ENCODE results near the gene ARL5A. TPM values are rescaled to one million over a fixed set of nuclear protein-coding genes. Genes with fewer than 3 reads are reported as not detected.

ARL5A gene
- total RNA-seq, 4 donors from 2014 or later = 77.7 to 161 (median 128) TPM

- WGBS, 2 donors = 69 to 74% methylated on average over 5 of the region's 5 CpGs
- H3K4me3 ChIP-seq (ENCODE audit: low read depth, poor library complexity, severe bottlenecking) = no peak overlapping the region
- DNase-seq (ENCODE audit: low spot score in 2 of 2) = no peak
- TF ChIP-seq CTCF (IDR thresholded peaks at IDR 0.05) (no peak), POLR2A (IDR thresholded peaks at IDR 0.05) (no peak)
- intact Hi-C loops (cut with DNase I; ENCODE audit: low total_unique reads) = no loop called here
Observed at GRCh38 chr2:151860613-151861146, 32.5 kb upstream of the ARL5A start.

GRCh38 chr2:151860210-151860609, 32.0 kb upstream of the ARL5A start:
- TF ChIP-seq CTCF (IDR thresholded peaks at IDR 0.05) = no peak
- no peak for TF ChIP-seq POLR2A (IDR thresholded peaks at IDR 0.05)
- intact Hi-C loops (cut with DNase I; ENCODE audit: low total_unique reads) = no loop called here
- no peak overlapping the region for H3K4me3 ChIP-seq (ENCODE audit: low read depth, poor library complexity, severe bottlenecking)
- DNase-seq (ENCODE audit: low spot score in 2 of 2) = no peak
- WGBS, 2 donors = 78 to 80% methylated on average over 4 of the region's 4 CpGs

- DNase-seq (ENCODE audit: low spot score in 2 of 2) = no peak
- H3K4me3 ChIP-seq (ENCODE audit: low read depth, poor library complexity, severe bottlenecking) = no peak overlapping the region
- TF ChIP-seq POLR2A (IDR thresholded peaks at IDR 0.05) (no peak), CTCF (IDR thresholded peaks at IDR 0.05) (no peak)
- intact Hi-C loops (cut with DNase I; ENCODE audit: low total_unique reads) = no loop called here
Observed at GRCh38 chr2:151857650-151858049, 29.4 kb upstream of the ARL5A start.

- intact Hi-C loops (cut with DNase I; ENCODE audit: low total_unique reads) = no loop called here
- TF ChIP-seq POLR2A (IDR thresholded peaks at IDR 0.05) (no peak), CTCF (IDR thresholded peaks at IDR 0.05) (no peak)
- no peak for DNase-seq (ENCODE audit: low spot score in 2 of 2)
- no peak overlapping the region for H3K4me3 ChIP-seq (ENCODE audit: low read depth, poor library complexity, severe bottlenecking)
- 84 to 87% methylated on average over 3 of the region's 3 CpGs for WGBS, 2 donors
Observed at GRCh38 chr2:151855111-151855510, 26.9 kb upstream of the ARL5A start.

- intact Hi-C loops (cut with DNase I; ENCODE audit: low total_unique reads) = no loop called here
- no peak for DNase-seq (ENCODE audit: low spot score in 2 of 2)
- 86 to 95% methylated on average over 3 of the region's 3 CpGs for WGBS, 2 donors
- H3K4me3 ChIP-seq (ENCODE audit: low read depth, poor library complexity, severe bottlenecking) = no peak overlapping the region
- TF ChIP-seq POLR2A (IDR thresholded peaks at IDR 0.05) (no peak), CTCF (IDR thresholded peaks at IDR 0.05) (no peak)
Observed at GRCh38 chr2:151853070-151853758, 25.0 kb upstream of the ARL5A start.

Data from lower leg skin (tissue), 4 donors.